Tibial artery (tissue), 4 donors: ENCODE measurements around the gene PDE2A.

Source experiments
- DNase-seq, 2 donors: peaks; one replicate each; pipeline ENCODE4 v3.0.0-alpha.2; 2019
- H3K27ac ChIP-seq, 2 donors: fragments of 200-600 bp; sonication (generic) in 1 of 2; 1 replicate in 1 of 2; 2 replicates in 1 of 2; pipeline ENCODE4 v1.5.1; 2018 to 2019; ENCODE audit warnings: mild to moderate bottlenecking in 1 of 2
- H3K27me3 ChIP-seq, 2 donors: fragments of 200-600 bp; sonication (generic) in 1 of 2; one replicate each; pipeline versions ENCODE4 v1.5.1 to v1.6.0; 2016 to 2019
- H3K36me3 ChIP-seq, 3 donors: fragments of 200-600 bp; sonication (generic) in 2 of 3; one replicate each; pipeline ENCODE4 v1.5.1; 2016 to 2019; ENCODE audit warnings: mild to moderate bottlenecking in 2 of 3
- H3K4me1 ChIP-seq, 4 donors: fragments of 200-600 bp; sonication (generic) in 2 of 4; 1 replicate in 3 of 4; 2 replicates in 1 of 4; pipeline ENCODE4 v1.5.1; 2016 to 2019
- H3K4me3 ChIP-seq, 2 donors: fragments of 200-600 bp; sonication (generic) in 1 of 2; 1 replicate in 1 of 2; 2 replicates in 1 of 2; pipeline ENCODE4 v1.5.1; 2018 to 2019; ENCODE audit warnings: mild to moderate bottlenecking in 2 of 2
- H3K9me3 ChIP-seq, 3 donors: fragments of 200-600 bp; sonication (generic) in 1 of 3; one replicate each; pipeline ENCODE4 v1.5.1; 2016 to 2019
- intact Hi-C: fragments of 100-400 bp; cut with DNase I; formaldehyde crosslinking; loops from one replicate; pipeline ENCODE4 v1.15.0; 2023; ENCODE audit warnings: low total_unique reads
- TF ChIP-seq, protein P1 (sequence below), 2 experiments: fragments of 200-600 bp in 1 of 2; fragments of 450-650 bp in 1 of 2; IDR thresholded peaks; one replicate each; pipeline ENCODE4 v1.5.1; 2017 to 2019; ENCODE audit warnings: antibody characterized with exemption in 2 of 2, mild to moderate bottlenecking in 1 of 2, moderate library complexity in 1 of 2

The PDE2A gene

DNA sequence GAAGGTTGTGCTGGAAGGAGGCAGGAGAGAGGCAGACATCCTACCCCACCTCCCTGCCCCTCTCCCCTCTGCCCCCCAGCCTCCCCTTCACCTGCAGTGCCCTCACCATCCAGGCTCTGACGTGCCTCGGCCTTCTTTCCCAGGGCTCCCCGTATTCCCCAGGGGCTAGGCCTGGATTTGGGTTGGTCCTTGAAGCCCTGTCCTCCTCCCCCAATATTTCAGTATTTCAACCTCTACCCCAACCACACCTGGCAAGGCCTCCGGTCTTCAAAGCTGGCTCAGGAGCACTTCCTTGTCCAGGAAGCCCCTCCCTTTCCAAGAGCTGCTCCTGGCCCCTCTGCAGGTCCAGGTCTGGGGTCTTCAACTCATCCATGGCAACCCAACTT lies 8.6 kb upstream of the PDE2A start:
- TF ChIP-seq, protein P1, sequence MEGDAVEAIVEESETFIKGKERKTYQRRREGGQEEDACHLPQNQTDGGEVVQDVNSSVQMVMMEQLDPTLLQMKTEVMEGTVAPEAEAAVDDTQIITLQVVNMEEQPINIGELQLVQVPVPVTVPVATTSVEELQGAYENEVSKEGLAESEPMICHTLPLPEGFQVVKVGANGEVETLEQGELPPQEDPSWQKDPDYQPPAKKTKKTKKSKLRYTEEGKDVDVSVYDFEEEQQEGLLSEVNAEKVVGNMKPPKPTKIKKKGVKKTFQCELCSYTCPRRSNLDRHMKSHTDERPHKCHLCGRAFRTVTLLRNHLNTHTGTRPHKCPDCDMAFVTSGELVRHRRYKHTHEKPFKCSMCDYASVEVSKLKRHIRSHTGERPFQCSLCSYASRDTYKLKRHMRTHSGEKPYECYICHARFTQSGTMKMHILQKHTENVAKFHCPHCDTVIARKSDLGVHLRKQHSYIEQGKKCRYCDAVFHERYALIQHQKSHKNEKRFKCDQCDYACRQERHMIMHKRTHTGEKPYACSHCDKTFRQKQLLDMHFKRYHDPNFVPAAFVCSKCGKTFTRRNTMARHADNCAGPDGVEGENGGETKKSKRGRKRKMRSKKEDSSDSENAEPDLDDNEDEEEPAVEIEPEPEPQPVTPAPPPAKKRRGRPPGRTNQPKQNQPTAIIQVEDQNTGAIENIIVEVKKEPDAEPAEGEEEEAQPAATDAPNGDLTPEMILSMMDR (IDR thresholded peaks at IDR 0.05): no peak
- Histone ChIP-seq H3K4me3 (no peak overlapping the region), H3K27me3 (peaks cover 0 to 30% of the 10 kb centered on the region in 2 donors), H3K36me3 (peaks cover 0 to 34% (median 21%) of the 10 kb centered on the region in 3 donors), H3K9me3 (no peaks in the 10 kb centered on the region), H3K27ac (no peak overlapping the region), H3K4me1 (peaks cover 0 to 7% (median 0%) of the 10 kb centered on the region in 4 donors)
- DNase-seq: no peak
- intact Hi-C loops: loop anchor here (1.0 to 5.0 kb wide), 2 partner anchors 98 to 211 kb away; no protein-coding TSS in a partner anchor

DNA sequence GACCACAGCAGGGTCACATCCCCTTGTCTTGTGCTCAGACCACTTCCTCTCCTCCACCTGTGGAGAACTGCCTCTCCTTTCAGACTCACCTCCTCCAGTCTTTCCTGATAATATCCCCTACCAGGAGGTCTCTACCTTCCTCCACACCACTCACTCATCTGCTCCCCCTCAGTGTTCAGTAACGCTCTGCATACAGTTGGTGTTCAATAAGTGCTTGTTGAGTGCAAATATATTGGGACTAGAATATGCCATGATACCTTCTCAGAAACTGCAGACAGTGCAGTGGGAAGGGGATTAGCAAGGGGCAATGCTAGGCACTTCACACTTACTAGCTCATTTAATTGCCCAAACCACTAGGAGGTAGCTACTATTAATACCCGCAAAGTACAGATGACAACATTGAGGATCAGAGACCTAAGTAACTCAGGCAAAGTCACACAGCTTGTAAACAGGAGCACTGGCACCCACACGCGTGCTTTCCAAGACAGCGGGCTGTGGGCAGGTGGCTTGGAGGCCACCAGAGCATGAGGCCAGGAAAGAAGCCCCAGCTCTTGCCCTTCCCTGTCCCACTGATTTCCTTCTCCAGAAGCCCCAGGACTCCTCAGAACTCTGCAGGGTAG lies 8.1 kb upstream of the PDE2A start:
- Histone ChIP-seq H3K4me1 (peaks cover 0 to 7% (median 0%) of the 10 kb centered on the region in 4 donors), H3K36me3 (peaks cover 0 to 29% (median 16%) of the 10 kb centered on the region in 3 donors), H3K27ac (no peak overlapping the region), H3K4me3 (no peak overlapping the region), H3K27me3 (peaks cover 0 to 35% of the 10 kb centered on the region in 2 donors), H3K9me3 (no peaks in the 10 kb centered on the region)
- TF ChIP-seq, protein P1 (IDR thresholded peaks at IDR 0.05): no peak
- DNase-seq: no peak
- intact Hi-C loops: loop anchor here (5.0 kb wide), 1 partner anchor 210 kb away; no protein-coding TSS in a partner anchor

DNA sequence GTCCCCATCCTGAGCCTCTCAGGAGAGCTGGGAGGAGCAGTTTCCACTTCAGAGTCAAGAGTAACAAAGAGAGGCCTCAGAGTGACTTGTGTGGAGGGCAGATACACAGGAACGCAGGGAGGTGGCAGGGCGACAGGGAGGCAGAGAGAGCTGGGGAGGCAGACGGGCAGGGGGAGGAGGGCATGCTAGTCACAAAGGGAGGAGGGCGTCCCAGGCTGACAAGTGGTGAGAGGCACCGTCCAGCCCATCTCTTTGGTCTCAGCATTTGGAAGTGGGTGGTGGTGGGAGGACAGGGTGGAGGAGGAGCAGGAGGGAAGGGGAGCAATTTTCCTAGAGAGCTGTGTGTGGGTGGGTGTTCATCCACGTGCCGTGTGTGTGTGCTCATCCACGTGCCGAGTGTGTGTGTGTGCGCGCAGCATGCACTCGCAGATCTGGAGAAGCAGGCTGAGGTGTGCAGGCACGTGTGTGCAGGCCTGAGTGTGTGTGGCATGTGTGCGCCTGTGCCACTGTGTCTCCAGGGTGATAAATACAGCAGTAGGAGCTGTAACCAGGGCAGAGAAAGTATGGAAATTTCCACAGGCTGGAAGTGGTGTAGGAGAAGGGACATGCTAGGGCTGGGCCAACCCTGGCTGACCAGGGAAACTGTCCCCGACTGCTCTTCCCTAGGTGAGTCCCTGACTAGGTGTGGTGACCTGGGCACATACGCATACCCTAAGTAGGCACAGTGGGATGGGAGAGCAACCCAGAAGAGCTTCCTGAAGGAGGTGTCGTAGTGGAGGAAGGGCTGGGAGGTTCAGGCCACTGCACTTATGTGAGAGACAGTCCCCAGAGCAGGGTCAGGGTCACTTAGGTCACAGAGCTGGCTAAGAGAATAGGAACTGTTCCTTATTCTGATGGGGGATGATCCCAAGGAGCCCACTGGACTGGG lies 7.3 kb upstream of the PDE2A start:
- TF ChIP-seq, protein P1 (IDR thresholded peaks at IDR 0.05): no peak
- peaks cover 0 to 10% (median 0%) of the 10 kb centered on the region in 4 donors for H3K4me1 ChIP-seq
- intact Hi-C loops: loop anchor here (5.0 kb wide), 1 partner anchor 209 kb away; no protein-coding TSS in a partner anchor
- H3K4me3 ChIP-seq: no peak overlapping the region
- H3K27me3 ChIP-seq: peaks cover 0 to 44% of the 10 kb centered on the region in 2 donors
- H3K27ac ChIP-seq: no peak overlapping the region
- no peak for DNase-seq
- H3K9me3 ChIP-seq: no peaks in the 10 kb centered on the region
- H3K36me3 ChIP-seq: peaks cover 0 to 20% (median 9%) of the 10 kb centered on the region in 3 donors

DNA sequence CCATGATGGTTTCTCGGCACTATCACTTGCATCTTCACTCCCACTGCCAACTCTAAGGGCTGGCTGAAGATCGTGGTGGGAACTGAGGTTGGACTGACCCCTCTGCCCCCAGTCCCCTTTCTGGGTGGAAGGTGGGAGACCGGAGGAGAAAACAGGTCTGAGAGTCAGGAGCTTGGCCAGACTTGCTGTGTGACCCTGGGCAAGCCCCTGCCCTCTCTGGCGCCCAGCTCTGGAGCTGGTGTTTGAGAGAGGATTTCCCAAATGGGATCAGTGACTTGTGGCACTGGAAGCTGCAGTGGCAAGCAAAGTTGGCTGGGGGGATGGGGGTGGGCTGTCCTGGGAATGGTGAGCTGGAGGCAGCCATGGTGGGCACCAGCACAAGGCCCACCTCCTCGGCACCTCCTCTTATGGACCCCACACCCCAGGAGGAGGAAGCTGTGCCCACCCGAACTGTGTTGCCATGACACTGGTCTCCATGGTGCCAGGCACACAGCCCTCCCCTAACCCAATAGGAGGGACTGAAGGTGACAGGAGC lies 6.5 kb upstream of the PDE2A start:
- no peaks in the 10 kb centered on the region for H3K9me3 ChIP-seq
- H3K4me3 ChIP-seq: no peak overlapping the region
- intact Hi-C loops: loop anchor here (5.0 kb wide), 1 partner anchor 208 kb away; no protein-coding TSS in a partner anchor
- H3K27me3 ChIP-seq: peaks cover 0 to 52% of the 10 kb centered on the region in 2 donors
- TF ChIP-seq, protein P1 (IDR thresholded peaks at IDR 0.05): no peak
- peaks cover 0 to 12% (median 8%) of the 10 kb centered on the region in 3 donors for H3K36me3 ChIP-seq
- no peak overlapping the region for H3K27ac ChIP-seq
- no peak for DNase-seq
- peaks cover 0 to 10% (median 0%) of the 10 kb centered on the region in 4 donors for H3K4me1 ChIP-seq

DNA sequence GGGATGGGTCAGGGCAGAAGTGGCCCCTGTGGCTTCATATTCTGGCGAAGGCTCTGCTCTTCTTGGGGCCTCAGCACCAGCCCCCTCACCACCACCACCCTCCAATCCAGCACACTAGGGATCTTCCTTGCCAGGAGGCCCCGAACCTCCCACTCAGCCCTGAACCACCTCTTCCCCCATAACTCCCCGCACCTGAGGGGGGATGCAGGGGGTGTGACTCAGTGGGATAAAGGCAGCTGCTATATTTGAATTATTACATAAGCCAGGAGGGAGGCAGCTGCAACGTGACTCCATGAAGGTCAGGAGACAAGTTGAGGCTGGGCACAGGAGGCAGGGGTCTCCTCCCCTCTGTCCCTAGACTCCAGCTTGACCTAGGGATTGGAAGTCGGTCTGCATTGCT lies 5.6 kb upstream of the PDE2A start:
- H3K36me3 ChIP-seq: peaks cover 0 to 4% (median 0%) of the 10 kb centered on the region in 3 donors
- H3K27me3 ChIP-seq: peaks cover 0 to 60% of the 10 kb centered on the region in 2 donors
- TF ChIP-seq, protein P1 (IDR thresholded peaks at IDR 0.05): no peak
- intact Hi-C loops: loop anchor here (5.0 kb wide), 1 partner anchor 208 kb away; no protein-coding TSS in a partner anchor
- H3K4me1 ChIP-seq: peaks cover 0 to 10% (median 0%) of the 10 kb centered on the region in 4 donors
- DNase-seq: no peak
- H3K27ac ChIP-seq: no peak overlapping the region
- H3K4me3 ChIP-seq: no peak overlapping the region
- no peaks in the 10 kb centered on the region for H3K9me3 ChIP-seq
